Ascending aorta (tissue), 2 donors: ENCODE results near the gene SFT2D3. TPM values are rescaled to one million over a fixed set of nuclear protein-coding genes. Genes with fewer than 3 reads are reported as not detected.
A peak's percentile ranks its signal among the peaks of the same experiment; 100 is the strongest.

Source experiments
- DNase-seq, 2 donors: peaks; one replicate each; pipeline ENCODE4 v3.0.0-alpha.2; 2019; ENCODE audit warnings: low spot score in 2 of 2
- H3K27ac ChIP-seq, 2 donors: fragments of 200-600 bp; sonication (generic); one replicate each; pipeline ENCODE4 v1.5.1; 2016 to 2017; ENCODE audit warnings: mild to moderate bottlenecking in 1 of 2
- H3K27me3 ChIP-seq: fragments of 200-600 bp; sonication (generic); one replicate; pipeline ENCODE4 v1.5.1; 2017
- H3K36me3 ChIP-seq, 2 donors: fragments of 200-600 bp; sonication (generic); one replicate each; pipeline ENCODE4 v1.5.1; 2016
- H3K4me1 ChIP-seq, 2 donors: fragments of 200-600 bp; sonication (generic); one replicate each; pipeline ENCODE4 v1.5.1; 2016 to 2017; ENCODE audit warnings: mild to moderate bottlenecking in 1 of 2
- H3K4me3 ChIP-seq, 2 donors: fragments of 200-600 bp; sonication (generic); one replicate each; pipeline ENCODE4 v1.5.1; 2016 to 2017; ENCODE audit warnings: mild to moderate bottlenecking in 1 of 2
- H3K9me3 ChIP-seq, 2 donors: fragments of 200-600 bp; sonication (generic); one replicate each; pipeline ENCODE4 v1.5.1; 2016
- CTCF ChIP-seq, 3 experiments: fragments of 200-600 bp in 2 of 3; fragments of 450-650 bp in 1 of 3; sonication (generic) in 2 of 3; IDR thresholded peaks; one replicate each; pipeline ENCODE4 v1.5.1; 2016 to 2019; ENCODE audit warnings: antibody characterized with exemption in 3 of 3, mild to moderate bottlenecking in 1 of 3, moderate library complexity in 1 of 3
- intact Hi-C: fragments of 100-400 bp; cut with DNase I; formaldehyde crosslinking; loops from one replicate; pipeline ENCODE4 v1.15.1; 2023
- total RNA-seq: library from RNA; depleted of rRNA; stranded (reverse); fragments of >200 nt; gene quantifications from one replicate; pipeline ENCODE4 v1.1.0, GENCODE V29; 2016

SFT2D3 gene
- total RNA-seq, 1 donor from 2014 or later: 8.3 TPM

- Histone ChIP-seq H3K36me3 (no peaks in the 10 kb centered on the region), H3K27me3 (no peaks in the 10 kb centered on the region), H3K4me3 (peak overlapping the region; percentile 94 to 99), H3K27ac (peak overlapping the region; percentile 89 to 92), H3K9me3 (no peaks in the 10 kb centered on the region), H3K4me1 (peaks cover 0 to 29% of the 10 kb centered on the region in 2 donors)
- no peak for TF ChIP-seq CTCF (IDR thresholded peaks at IDR 0.05)
- DNase-seq: peak in 1 of 2 donors; percentile 74
- intact Hi-C loops: loop anchor here (5.0 to 10.0 kb wide), 2 partner anchors 36 to 289 kb away; partner anchors contain the start of gene MAP3K2
Measured at GRCh38 chr2:127673291-127674069, 27.8 kb upstream of the SFT2D3 start.

- intact Hi-C loops: loop anchor here (1.0 to 10.0 kb wide), 4 partner anchors 21 to 290 kb away; partner anchors contain the start of gene MAP3K2
- Histone ChIP-seq H3K27ac (peak overlapping the region; percentile 89 to 92), H3K27me3 (no peaks in the 10 kb centered on the region), H3K4me3 (peak overlapping the region; percentile 94 to 99), H3K36me3 (no peaks in the 10 kb centered on the region), H3K9me3 (no peaks in the 10 kb centered on the region), H3K4me1 (peaks cover 0 to 24% of the 10 kb centered on the region in 2 donors)
- no peak for TF ChIP-seq CTCF (IDR thresholded peaks at IDR 0.05)
- peak; percentile 45 to 85 for DNase-seq
Measured at GRCh38 chr2:127674241-127675209, 26.8 kb upstream of the SFT2D3 start.

- peaks cover 0 to 23% of the 10 kb centered on the region in 2 donors for H3K4me1 ChIP-seq
- H3K27ac ChIP-seq: peak within 1 kb of the TSS; percentile 89 to 92
- no peaks in the 10 kb centered on the region for H3K36me3 ChIP-seq
- no peaks in the 10 kb centered on the region for H3K9me3 ChIP-seq
- peak in 1 of 2 donors; percentile 82 for DNase-seq
- peak in 2 of 3 experiments; percentile 16 to 22 for TF ChIP-seq CTCF (IDR thresholded peaks at IDR 0.05)
- intact Hi-C loops: loop anchor here (1.0 to 10.0 kb wide), 3 partner anchors 20 to 291 kb away; partner anchors contain the start of gene MAP3K2
- peak within 1 kb of the TSS; percentile 94 to 99 for H3K4me3 ChIP-seq
- H3K27me3 ChIP-seq: no peaks in the 10 kb centered on the region
Measured at GRCh38 chr2:127675331-127676261, 25.7 kb upstream of the SFT2D3 start, which contains the start of gene LIMS2. Gene LIMS2 (minus strand): TSS chr2:127675530. CDS start chr2:127675024, 506 bp downstream.

GRCh38 chr2:127676906-127677305, 24.4 kb upstream of the SFT2D3 start:
- Histone ChIP-seq H3K27ac (peak overlapping the region in 1 of 2 donors; percentile 12), H3K27me3 (no peaks in the 10 kb centered on the region)

More at GRCh38 chr2:127676906-127677305, 24.4 kb upstream of the SFT2D3 start:
- H3K9me3 ChIP-seq: no peaks in the 10 kb centered on the region
- no peak overlapping the region for H3K4me3 ChIP-seq
- no peaks in the 10 kb centered on the region for H3K36me3 ChIP-seq
- peaks cover 8 to 28% of the 10 kb centered on the region in 2 donors for H3K4me1 ChIP-seq
- peak in 1 of 2 donors; percentile 66 for DNase-seq
- intact Hi-C loops: loop anchor here (10.0 kb wide), 1 partner anchor 292 kb away; the partner anchor contains the start of gene MAP3K2
- TF ChIP-seq CTCF (IDR thresholded peaks at IDR 0.05): no peak
